GM21717 (cell line): ENCODE data around the gene ABHD16A.

ENCODE experiments used
- ATAC-seq: cut with Tn5 transposase; IDR thresholded peaks from one replicate; pipeline ENCODE4 v1.9.1; 2021; ENCODE audit warnings: mild to moderate bottlenecking, moderate library complexity; ENCODE audit not compliant: unreplicated experiment

ABHD16A gene

DNA sequence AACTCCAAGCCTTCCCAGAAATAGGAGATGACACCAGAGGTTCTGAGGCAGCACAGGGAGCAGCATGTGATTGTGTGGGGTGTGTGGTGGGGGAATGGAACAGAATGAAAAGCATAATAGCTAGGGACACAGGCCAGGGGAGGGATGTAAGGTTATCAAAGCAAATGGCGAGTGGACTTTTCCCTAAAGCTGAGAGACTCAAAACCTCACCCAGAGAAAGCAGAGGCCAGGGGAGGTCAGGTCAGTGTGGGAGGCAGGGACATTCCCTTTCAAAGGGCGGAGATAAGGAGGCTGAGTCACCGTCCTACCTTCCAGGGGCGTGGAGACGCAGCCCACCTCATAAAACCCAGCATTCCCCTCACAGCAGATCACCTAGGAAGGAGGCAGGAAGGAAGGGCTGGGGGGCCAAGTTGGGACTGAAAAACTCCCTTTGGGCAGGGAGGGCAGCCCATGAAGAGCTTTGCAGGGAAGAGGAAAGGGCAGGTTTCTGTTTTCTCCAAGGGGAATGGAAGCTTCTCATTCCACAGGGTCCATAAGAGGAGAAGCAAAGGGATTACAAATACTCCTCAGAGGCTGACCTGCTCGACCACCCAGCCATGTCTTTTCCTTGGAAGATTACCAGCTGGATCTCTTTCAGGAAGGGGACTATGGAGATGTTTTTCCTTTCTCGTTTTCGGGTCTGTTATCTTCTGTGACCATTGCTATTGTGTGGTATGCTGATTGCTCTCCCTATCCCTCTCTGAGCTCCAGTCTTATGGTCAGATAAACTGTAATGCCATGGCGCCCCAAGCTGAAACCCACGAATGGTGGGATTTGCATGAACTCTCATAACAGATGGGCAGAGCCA, 12.7 kb downstream of the ABHD16A start:
- ATAC-seq: no peak

DNA sequence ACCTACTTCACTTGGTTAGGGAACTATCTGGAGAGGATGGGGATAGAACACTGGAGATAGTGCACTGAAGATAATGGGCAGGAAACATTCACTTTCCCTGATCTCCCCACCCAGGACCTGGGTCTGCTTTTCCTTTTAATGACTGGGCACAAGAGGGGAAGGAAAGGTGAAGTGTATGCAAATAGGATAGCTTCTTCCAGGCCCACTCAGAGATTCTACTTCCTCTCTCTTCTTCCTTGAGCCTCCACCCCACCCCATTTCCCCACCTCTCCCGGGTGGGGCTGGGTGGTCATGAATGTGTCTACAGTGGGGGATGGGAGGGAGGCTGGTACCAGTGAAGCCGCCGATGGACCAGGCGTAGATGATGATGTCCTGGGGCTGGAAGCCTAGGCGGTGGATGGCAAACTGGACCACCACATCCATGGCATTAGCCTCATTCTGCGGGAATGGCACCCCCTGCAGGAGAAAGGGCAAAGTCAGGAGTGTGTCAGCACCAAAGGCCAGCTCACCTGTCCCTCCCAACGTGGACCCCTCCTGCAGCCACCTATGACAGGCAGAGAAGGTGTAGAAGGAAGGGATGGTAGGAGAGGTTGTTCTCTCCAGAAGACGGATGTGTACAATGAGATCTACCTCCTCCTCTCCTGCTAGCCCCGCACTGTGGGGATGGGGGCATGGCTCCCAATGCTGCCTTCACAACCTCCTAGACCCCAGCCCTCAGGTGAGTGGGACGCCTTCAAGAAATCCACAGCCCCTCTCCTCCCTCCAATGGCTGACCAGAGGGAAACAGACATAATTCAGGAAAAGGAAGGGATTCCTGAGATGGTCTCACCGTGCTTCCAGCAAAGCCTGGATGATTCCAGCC, 13.6 kb downstream of the ABHD16A start:
- ATAC-seq: no peak

DNA sequence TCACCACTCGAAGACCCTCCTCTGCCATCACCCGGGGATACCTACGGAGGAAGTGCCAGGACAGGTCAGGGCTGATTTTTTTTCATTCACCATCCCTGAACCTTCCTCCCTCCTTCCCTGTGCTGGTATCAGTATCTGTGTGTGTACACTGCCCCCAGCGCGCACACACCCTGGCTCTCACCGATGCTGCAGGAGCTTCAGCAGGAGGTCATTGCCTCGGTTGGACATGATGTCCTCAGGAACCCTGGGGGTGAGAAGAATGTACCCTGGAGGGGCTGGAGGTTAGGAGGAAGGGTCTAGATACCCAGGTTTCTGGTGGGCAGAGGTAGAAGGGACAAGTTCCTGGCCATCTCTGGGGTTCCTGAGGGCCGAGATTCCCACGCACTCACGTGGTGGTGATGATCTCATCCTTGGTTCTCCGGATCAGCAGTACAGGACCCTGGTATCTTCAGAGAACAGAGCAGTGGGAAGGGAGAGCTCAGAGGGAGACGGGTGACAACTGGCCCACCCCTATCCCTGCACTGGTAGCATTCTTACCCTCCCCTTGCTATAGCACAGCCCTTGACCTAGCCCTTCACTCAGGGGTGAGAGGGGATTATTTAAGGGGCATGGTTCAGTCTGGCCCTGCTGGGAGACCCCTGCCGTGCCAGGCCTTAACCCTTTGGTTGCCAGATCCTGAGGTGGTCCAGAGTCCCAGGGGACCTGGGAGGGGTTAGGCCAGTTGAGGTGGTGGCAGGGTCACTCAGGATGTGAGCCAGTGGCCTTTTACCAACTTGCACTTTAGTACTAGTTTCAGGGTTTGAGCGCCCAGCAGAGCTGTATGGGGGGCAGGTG, 15.0 kb downstream of the ABHD16A start:
- no peak for ATAC-seq

DNA sequence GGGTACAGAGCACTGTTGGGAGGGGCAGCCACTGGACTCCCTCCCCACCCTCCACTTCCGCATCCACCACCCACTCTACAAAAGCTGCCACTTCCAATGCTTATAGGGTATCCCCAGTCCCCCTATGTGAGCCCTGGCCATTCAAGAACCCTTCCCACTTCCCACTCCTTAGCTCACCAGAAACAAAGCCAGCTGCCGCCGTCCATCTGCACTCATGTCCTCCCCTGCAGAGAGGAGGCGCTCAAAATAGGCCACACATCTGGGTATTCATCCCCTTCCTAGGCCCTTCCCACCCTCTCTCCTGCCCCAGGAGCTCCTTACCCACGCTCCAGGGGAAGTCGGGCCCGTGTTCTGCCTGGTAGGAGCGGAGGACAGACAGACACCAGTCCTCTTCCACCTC, 15.8 kb downstream of the ABHD16A start:
- ATAC-seq: no peak

DNA sequence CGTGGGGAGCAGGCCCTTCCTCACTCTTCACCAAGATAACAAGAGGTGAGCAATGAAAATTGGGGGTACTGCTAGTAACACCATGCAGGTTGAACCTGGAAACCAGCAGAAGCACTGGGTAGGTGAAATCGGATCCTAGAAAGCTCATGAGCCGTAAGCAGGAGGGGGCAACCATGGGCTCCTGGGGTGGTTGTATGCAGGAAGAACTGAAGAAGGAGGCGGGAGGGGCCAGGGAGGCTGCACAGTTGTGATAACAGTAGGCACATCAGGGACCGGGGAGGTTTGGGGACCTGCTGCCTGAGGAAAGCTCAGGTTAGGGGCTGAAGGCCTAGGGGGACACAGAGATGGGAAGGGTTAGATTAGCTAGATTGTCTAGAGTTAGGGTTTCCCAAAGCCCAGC, 16.6 kb downstream of the ABHD16A start:
- no peak for ATAC-seq

DNA sequence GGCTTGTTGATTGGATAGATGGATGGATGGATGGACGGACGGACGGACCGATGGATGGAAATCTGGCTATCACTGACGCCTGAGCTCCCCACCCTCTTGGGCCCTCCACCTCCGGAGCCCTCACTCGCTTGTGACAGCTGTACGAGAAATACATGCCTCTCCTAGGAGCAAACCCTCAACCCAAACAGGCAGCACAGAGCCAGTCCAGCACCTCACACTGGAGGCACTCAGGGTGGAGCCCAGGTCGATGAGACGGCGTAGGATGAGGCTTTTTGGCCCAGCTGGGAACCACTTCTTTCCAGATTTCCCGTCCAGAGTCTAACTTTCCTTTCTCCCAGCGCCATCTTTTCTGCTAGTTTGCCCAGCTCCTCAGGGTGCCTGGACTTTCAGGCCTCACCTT, 19.5 kb downstream of the ABHD16A start:
- no peak for ATAC-seq

DNA sequence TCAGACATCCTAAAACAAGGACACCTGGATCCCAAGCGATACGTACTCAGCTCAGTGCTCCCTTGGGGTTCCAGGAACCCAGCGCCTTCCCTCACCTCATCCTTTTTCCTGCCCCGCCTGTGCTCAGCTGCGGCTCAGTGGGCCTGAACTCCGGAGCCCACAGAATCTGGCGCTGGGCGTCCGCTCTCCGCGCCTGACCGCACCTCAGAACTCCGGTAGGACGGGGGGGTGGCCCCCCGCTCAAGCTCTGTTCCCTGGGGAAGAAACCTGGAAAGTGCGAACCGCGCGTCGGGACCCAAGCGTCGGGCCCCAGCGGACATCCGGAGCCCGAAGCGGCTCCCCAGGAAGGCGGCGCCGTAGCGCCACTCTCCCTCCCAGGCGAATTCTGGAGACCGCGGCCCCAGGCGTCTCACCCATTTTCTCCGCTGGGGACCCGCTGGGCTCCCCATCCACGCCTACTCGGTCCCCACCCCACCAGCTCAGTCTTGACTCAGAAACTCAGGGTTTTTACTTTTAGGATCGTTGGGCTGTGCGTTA, 21.9 kb downstream of the ABHD16A start:
- no peak for ATAC-seq

DNA sequence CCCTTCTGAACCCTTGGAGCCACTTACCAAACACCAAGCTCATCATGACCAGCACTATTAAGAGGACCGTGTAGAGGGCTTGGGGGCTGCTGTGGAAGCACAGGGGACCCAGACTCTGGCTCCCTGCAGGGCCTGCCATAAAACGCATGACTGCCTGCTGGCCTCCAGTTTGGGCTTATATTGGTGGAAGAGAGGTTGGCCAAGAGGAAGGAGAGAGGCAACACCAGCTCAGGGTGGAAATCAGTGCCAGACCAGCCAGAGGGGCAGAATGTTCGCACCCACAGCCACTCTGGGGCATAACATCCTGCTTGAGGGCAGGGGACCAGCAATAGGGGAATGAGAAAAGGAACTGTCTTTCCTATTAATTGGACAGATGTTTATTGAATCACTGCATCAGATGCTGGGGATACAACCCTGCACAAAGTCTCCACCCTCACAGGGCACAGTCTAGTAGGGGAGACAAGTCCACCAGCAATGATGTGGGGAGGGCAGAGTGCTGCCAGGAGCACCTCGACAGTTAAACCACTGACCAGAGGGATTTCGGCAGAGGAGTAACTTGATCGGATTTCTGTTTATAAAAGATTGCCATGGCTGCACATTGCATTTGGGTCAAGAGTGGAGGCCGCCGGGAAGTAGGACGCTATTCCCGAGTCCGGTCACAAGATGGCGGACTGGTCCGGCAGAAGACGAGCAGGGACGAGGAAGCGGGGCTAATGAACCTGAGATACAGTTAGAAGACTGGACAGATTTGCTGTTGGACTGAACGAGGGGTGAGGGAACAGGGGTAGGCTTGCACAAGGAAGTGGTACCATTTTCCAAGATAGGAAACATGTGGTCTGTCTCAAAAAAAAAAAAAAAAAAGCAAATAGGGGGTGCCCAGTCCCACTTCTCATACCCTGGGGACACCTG, 22.6 kb downstream of the ABHD16A start, which contains the start of gene LY6G5C:
TSS of gene LY6G5C (minus strand) at position 842 of the 909 bp plus-strand sequence. CDS start at position 148, 694 bp downstream.
- ATAC-seq: no peak

DNA sequence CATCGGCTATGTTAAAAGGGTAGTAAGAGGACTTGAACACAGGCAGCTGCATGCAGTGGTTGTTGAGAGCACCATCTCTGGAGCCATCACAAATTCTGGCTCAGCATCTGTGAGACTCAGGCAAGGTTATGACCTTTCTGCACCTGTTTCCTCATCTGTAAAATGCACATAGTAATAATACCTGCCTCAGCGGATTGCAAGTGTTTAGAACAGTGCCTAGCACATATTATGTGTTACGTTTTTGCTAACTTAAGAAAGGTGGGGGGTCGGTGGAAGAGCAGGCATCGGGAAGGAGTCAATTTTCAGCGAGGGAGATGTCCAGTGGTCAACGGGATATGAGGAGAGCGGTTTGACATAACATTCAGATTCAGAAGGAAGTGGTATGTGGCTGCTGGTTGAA, 25.2 kb downstream of the ABHD16A start:
- ATAC-seq: no peak

DNA sequence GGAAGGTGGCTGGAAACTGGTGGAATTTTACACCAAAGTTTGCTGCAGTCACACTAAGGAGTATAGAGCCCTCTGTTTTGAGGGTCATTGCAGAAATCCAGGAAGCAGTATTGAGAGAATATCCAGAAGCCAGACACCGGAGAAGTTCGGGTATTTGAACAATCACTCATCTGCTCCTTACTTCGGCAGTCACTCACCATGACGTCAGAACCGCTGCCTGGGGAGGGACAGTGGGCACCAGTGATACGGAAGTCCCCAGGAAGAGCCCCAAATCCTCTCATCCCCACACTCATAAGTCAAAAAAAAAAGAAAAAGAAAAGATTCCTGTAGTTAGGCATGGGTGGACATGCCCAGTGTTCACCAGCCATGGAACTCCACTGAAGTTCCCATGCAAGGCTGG, 26.2 kb downstream of the ABHD16A start:
- ATAC-seq: no peak

DNA sequence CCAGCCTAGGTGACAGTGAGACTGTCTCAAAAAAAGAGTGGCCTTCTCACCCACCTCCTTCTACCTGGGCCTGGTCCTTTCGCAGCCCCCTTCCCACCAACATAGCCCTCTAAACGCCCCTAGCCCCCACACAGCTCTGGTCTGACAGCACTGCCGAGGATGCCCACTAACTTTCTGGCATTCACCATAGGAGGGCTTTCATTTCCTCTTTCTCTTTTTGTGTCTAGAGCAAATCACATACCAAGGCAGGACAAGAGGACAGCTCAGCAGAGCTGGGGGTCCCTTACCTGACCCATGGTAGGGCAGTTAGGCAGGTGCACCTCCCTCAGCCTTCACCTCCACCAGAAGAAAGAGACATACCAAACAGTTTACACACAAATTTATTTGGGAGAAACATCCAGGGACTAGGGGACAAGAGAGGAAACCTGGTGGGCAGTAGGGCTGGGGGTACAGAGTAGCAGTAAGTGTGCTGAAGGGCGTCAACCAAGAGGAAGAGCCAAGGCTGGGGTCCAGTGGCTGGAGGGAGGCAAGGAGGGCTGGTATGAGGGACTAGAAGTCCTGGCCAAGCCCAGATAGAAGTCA, 26.7 kb downstream of the ABHD16A start:
- ATAC-seq: no peak

DNA sequence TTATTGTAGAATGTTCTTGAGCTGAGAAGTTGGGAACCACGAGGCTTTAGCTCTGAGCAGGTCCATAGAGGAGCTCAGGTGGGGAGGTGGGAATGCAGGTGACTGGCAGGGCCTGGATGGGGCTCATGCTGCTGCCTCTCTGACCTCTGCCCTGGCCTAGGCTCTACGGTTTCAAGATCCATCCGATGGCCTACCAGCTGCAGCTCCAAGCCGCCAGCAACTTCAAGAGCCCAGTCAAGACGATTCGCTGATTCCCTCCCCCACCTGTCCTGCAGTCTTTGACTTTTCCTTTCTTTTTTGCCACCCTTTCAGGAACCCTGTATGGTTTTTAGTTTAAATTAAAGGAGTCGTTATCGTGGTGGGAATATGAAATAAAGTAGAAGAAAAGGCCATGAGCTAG, 33.4 kb downstream of the ABHD16A start, which contains the start of gene LY6G5B:
TSS of gene LY6G5B (plus strand) at position 301 of the 400 bp plus-strand sequence. CDS start 975 bp downstream, outside the sequence.
- no peak for ATAC-seq

DNA sequence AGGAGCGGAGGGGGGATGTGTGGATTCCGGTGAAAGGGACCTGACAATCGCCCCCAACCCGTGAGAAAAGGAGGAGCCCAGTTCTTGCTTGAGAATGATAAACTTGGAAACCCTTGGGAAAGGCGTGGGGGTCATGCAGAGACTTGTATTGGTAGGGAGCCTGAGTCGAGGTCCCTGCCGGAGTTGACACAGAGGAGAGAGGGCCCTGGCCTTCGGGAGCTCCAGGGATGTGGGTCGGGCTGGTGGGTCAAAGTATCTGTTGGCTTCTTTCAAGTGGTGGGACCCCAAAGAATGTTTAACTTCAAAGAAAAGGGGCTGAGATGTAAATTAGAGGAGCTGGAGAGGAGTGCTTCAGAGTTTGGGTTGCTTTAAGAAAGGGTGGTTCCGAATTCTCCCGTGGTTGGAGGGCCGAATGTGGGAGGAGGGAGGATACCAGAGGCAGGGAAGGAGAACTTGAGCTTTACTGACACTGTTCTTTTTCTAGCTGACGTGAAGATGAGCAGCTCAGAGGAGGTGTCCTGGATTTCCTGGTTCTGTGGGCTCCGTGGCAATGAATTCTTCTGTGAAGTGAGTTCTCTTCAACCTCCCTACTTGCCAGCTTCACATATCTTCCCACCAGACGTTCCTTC, 36.7 kb downstream of the ABHD16A start:
- no peak for ATAC-seq

DNA sequence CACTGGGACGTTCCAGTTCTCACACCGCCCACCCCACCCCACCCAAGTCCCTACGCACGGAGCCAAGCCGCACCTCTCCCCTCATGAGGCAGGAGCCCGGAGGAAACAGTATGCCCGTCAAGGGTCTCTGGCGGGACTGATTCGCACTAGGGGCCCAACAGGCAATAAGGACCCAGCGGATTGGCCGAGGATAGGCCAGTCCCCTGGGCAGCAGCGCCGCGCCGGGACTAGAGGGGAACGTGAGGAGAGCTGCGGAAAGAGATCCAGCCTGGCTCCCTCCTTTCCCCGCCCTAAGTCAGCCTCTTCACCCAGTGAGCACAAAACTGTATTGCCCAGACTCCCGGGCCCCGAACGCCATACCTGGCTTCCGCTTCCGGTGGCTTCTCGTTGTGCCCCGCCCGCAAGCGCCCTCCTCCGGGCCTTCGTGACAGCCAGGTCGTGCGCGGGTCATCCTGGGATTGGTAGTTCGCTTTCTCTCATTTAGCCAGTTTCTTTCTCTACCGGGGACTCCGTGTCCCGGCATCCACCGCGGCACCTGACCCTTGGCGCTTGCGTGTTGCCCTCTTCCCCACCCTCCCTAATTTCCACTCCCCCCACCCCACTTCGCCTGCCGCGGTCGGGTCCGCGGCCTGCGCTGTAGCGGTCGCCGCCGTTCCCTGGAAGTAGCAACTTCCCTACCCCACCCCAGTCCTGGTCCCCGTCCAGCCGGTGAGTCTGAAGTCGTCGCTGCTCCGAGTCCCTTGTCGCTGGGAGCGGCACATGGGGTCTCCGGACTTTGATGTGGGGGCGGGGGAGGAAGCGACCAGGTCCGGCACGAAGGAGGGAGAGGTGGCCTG, 37.4 kb downstream of the ABHD16A start, which contains the start of gene CSNK2B:
TSS of gene CSNK2B (plus strand) at position 580 of the 836 bp plus-strand sequence. CDS start 752 bp downstream, outside the sequence.
- ATAC-seq: peak; percentile 65

DNA sequence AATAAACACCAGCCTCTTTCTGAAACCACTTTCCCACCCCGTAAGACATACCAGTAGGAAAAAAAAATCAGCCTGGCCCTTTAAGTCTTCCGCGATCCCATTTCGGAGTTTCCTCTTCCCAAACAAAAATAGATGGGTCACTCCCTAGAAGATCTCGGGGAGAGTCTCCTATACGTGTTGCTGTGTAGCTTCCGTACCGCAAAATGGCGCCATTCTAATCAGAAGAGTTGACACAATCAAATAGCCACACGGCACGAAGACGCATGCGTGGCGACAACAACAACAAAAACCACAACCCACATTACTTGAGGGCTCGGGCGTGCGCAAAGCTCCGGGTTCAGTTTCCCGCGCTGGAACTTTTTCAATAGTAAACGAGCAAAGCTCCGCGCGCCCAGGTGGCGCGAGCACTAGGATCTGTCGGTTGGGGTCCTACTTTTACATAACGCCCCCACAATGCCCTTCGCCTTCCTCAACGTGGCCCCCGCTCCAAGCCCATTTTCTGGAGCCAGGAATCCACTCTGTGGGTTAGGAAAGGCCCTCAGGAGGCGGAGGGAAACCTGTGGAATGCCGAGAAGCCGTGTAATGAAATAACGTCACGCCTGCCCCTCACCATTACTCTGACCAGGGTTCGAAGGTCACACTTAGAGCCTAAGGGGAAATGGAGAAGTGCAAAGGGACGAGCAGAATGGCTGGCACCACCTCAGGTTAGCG, 38.2 kb downstream of the ABHD16A start, which contains the start of gene GPANK1:
TSS of gene GPANK1 (minus strand) at position 208 of the 711 bp plus-strand sequence. CDS start 519 bp downstream, outside the sequence.
- no peak for ATAC-seq

DNA sequence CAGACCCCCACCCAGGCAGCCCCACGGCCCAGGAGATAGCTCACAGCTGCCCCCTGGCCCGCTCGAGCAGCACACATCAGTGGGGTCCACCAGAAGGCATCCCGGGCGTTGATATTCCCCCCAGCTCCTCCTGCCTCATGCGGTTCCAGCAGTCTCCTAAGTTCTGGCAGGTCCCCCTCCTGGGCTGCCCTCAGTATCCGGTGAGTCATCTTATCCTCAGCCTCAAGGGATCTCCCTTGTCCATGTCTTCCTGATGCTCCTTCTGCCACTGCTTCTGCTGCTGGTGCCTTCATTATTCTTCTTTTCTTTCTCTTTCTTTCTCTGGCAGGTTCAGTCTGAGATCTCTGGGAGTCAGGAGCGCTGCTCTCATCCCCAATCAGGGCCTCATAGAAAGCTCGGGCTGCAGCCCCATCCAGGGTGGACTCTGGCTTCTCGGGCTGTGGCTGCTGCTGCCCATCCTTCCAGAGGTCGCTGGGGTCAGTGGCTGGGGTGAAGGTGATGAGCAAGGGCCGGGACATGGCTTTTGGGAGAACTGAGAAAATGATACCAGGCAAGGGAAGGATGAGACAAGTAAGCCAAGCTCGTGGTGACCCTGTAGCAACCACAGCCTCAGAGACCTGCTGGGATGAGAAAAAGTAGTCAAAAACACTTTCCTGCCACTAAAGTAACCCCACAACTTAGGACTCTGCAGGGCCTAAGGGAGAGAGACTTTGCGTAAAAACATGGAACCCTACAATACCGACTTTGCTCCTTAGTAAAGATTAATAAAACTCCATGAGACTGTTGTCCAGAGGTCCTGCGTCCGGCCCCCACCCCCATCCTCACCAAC, 38.9 kb downstream of the ABHD16A start:
- no peak for ATAC-seq
